HUES6 (cell line): ENCODE measurements around the gene CACNA1B.

Experiments
- H3K27ac ChIP-seq: 2 replicates; pipeline ENCODE4 v1.7.0; 2013; ENCODE audit warnings: low read depth, mild to moderate bottlenecking, low read length, inconsistent platforms
- H3K27me3 ChIP-seq: 2 replicates; pipeline ENCODE4 v1.6.1; 2013; ENCODE audit warnings: low read length; ENCODE audit not compliant: control insufficient read depth, insufficient read depth
- H3K36me3 ChIP-seq: 2 replicates; pipeline ENCODE4 v1.6.1; 2013; ENCODE audit warnings: low read length; ENCODE audit not compliant: control insufficient read depth, insufficient read depth
- H3K4me1 ChIP-seq: 2 replicates; pipeline ENCODE4 v1.6.1; 2013; ENCODE audit warnings: low read length; ENCODE audit not compliant: control insufficient read depth, insufficient read depth
- H3K4me3 ChIP-seq: 2 replicates; pipeline ENCODE4 v1.5.1; 2013; ENCODE audit warnings: low read depth, low read length
- H3K9ac ChIP-seq: one replicate; pipeline ENCODE4 v1.6.1; 2013; ENCODE audit warnings: mild to moderate bottlenecking, low read length
- H3K9me3 ChIP-seq: 2 replicates; pipeline ENCODE4 v1.6.1; 2013; ENCODE audit warnings: low read depth, low read length; ENCODE audit not compliant: control insufficient read depth, insufficient read depth

The CACNA1B gene

DNA sequence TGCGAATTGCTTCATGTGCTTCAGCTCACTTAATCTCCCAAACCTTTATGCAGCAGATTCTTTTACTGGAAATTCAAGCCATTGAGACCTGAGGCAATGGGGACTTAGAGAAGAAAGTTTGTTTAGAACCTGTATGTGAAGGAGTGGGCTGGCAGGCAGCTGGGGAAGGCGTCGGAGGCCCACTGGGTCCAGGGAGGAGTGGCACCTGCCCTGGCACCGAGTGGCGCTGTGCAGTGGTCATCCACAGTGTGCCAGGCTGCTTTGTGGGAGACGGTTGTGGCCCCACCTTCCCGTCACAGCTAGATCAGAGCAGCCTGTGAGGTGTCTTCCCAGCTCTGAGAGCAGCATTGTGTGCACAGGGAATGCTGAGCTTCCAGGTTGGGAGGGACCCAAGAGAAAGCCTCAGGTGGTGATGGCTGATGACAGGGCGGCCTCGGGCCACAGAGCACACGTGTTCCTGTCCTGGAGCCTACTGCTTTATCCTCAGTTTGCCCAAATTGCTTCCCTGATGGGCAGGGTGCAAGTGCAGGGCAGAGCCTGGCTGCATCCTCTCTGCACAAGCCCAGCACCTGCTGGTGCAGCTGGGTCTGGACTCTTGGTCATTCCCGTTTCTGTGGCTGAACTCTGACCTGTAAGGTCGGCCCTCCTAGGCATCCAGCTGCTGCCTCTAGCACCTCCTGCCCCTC, 175.2 kb downstream of the CACNA1B start:
- Histone ChIP-seq H3K9ac (no peak overlapping the region), H3K9me3 (no peaks in the 10 kb centered on the region), H3K36me3 (peaks cover 22% of the 10 kb centered on the region; the same call in 1 of the 2 replicates), H3K4me3 (no peak overlapping the region), H3K27ac (no peak overlapping the region), H3K4me1 (peaks cover 5% of the 10 kb centered on the region; the same call in 1 of the 2 replicates), H3K27me3 (no peaks in the 10 kb centered on the region)

DNA sequence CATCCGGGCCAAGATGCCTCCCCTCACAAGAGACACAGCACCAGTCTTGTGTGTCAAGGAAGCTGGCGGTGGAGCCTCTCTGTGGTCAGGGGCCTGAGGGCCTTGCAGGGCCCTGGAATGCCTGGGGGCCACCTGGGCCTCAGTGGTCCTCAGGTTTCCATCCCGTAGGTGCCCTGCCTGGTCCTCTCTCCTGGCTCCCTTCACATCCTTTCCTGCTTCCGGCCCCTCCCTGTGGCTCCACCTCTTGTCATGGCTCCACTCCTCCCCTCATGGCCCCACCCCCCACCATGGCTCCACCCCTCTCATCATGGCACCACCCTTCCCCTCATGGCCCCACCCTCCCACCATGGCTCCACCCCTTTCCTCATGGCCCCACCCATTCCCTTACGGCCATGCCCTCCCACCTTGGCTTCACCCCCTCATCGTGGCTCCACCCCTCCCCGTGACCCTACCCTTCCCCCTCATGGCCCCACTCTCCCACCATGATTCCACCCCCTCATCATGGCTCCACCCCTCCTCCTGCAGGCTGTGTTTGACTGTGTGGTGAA, 175.8 kb downstream of the CACNA1B start:
- peaks cover 28% of the 10 kb centered on the region; the same call in 1 of the 2 replicates for H3K36me3 ChIP-seq
- H3K27me3 ChIP-seq, result no peaks in the 10 kb centered on the region

DNA sequence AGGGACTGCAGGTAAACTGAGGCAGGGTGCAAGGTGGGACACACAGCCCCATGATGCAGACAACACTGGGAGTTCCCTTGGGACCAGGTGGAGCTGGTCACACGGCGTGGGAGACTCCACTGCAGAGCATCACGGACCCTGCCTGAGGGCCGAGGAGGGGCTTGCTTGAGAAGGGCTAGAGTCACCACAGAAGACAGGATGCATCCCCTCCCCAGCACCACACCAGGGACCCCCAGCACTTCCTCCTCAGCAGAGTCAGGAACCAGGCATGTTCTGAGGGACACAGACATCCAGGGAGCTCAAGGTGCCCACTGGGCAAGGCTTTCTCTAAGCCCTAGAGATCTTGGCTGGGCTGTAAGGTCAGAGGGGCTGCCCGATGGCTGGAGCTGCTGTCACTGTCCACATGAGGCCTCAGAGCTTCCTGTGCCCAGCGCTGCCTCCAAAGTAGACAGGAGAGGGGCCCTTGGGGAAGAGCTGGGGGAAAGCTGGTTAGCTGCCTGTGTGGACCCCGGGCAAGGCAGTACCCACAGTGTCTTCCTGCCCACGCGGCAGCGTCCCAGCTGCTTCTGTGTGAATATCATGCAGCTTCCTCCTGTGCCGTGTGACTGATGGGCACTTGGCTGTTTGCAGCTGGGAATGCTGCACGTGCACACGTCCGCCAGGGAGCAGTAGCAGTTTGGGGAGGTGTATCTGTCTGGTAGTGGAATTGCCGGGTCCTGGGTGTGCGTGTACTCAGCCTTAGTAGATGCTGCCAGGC, 176.6 kb downstream of the CACNA1B start:
- Histone ChIP-seq H3K4me3 (no peak overlapping the region), H3K36me3 (peaks cover 33% of the 10 kb centered on the region; the same call in 1 of the 2 replicates), H3K27ac (no peak overlapping the region), H3K4me1 (peaks cover 5% of the 10 kb centered on the region; the same call in 1 of the 2 replicates), H3K9me3 (no peaks in the 10 kb centered on the region), H3K27me3 (no peaks in the 10 kb centered on the region), H3K9ac (no peak overlapping the region)

More for the DNA sequence above, 175.8 kb downstream of the CACNA1B start:
- H3K9ac ChIP-seq, result no peak overlapping the region
- no peaks in the 10 kb centered on the region for H3K9me3 ChIP-seq
- no peak overlapping the region for H3K4me3 ChIP-seq
- no peak overlapping the region for H3K27ac ChIP-seq
- peaks cover 5% of the 10 kb centered on the region; the same call in 1 of the 2 replicates for H3K4me1 ChIP-seq

DNA sequence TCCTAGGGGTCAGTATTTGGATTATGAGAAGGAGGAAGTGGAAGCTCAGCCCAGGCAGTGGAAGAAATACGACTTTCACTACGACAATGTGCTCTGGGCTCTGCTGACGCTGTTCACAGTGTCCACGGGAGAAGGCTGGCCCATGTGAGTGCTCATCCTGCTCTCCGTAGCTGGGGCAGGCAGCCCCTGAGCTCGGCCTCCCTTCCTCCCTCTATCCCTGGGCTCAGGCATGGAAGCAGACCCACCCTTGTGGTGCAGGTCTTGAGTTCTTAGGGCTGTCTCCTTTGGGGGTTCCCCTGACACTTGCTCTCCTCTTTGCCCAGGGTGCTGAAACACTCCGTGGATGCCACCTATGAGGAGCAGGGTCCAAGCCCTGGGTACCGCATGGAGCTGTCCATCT, 180.1 kb downstream of the CACNA1B start:
- Histone ChIP-seq H3K27ac (no peak overlapping the region), H3K4me3 (no peak overlapping the region), H3K9ac (no peak overlapping the region), H3K27me3 (no peaks in the 10 kb centered on the region), H3K4me1 (peaks cover 6% of the 10 kb centered on the region; the same call in 1 of the 2 replicates), H3K9me3 (no peaks in the 10 kb centered on the region), H3K36me3 (peaks cover 45% of the 10 kb centered on the region; the same call in 1 of the 2 replicates)

DNA sequence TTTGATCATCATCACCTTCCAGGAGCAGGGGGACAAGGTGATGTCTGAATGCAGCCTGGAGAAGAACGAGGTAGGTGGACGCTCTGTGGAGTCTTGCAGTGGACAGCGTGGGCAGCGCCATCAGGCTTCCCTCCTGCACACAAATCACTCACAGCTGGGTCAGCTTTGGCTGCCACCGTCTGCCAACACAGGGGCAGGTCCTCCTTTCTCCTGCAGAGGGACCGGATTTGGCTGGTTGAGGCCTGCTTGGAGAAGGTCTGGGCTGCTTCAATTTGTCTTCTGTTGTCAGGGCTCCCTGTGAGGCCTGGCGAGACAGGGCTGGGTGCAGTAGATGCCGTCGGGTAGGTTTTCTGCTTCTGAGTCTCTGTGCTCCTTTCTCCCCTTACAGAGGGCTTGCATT, 180.6 kb downstream of the CACNA1B start:
- Histone ChIP-seq H3K36me3 (peaks cover 41% of the 10 kb centered on the region; the same call in 1 of the 2 replicates), H3K9me3 (no peaks in the 10 kb centered on the region), H3K9ac (no peak overlapping the region), H3K27ac (no peak overlapping the region), H3K4me3 (no peak overlapping the region), H3K27me3 (no peaks in the 10 kb centered on the region), H3K4me1 (peaks cover 6% of the 10 kb centered on the region; the same call in 1 of the 2 replicates)

DNA sequence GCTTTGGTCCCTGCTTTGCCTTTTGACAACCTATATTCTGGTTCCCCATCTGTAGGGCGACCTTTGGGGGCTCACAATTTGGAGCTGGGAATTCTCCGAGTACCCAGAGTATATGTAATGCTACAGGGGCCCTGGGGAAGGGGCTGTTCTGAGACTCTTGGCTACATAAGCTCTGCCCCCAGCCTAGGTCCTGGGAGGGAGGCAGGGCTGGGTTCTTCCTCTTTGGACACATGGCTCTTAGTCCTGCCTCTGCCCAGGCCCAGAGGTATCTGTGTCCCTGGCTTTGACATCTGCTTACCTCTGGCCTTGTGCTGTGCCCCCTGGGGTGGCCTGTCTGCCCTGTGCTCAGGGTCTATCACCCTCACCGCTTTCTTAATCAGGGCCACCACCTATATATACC, 181.6 kb downstream of the CACNA1B start:
- Histone ChIP-seq H3K9ac (no peak overlapping the region), H3K4me1 (peaks cover 6% of the 10 kb centered on the region; the same call in 1 of the 2 replicates), H3K4me3 (no peak overlapping the region), H3K36me3 (peaks cover 36% of the 10 kb centered on the region; the same call in 1 of the 2 replicates), H3K27me3 (no peaks in the 10 kb centered on the region), H3K9me3 (no peaks in the 10 kb centered on the region), H3K27ac (no peak overlapping the region)

DNA sequence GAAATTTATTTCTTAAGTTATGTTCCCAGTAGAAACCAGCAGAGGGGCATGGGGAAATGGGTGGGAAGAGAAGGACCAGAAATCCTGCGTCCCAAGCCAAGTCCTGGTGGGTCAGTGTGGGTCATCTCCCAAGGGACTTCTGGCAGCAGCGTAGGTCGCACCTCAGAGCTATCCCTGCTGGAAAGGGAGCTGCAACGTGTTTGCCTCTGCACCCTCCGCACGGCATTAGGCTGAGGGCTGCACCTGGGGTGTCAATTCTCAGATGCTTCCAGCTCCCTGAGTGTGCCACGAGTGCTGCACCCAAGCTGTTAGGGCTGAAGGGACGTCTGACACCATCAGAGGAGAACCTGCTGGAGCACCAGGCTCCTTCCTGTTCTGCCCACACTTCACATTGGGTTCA, 182.8 kb downstream of the CACNA1B start:
- Histone ChIP-seq H3K9me3 (no peaks in the 10 kb centered on the region), H3K36me3 (peaks cover 34% of the 10 kb centered on the region; the same call in 1 of the 2 replicates), H3K4me3 (no peak overlapping the region), H3K27ac (no peak overlapping the region), H3K27me3 (no peaks in the 10 kb centered on the region), H3K9ac (no peak overlapping the region), H3K4me1 (peaks cover 6% of the 10 kb centered on the region; the same call in 1 of the 2 replicates)

DNA sequence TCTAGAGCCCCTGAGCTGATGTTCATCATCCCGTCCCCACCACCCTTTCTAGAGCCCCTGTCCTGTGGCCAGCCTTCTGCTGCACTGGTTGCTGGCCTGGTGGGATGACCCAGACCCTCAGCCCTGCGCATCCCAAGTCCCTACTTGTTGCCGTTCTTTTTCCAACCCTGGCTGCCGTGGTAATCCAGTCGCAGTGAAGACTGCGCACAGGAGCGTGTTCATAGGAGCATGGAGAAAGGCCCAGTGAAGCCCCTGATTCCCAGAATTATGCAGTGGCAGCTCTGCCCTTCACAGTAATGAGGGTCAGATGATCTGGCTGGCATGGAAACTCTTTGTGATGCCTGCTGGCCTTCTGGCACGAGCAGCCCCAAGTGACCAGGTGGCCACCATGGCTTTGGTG, 183.3 kb downstream of the CACNA1B start:
- H3K27me3 ChIP-seq, result no peaks in the 10 kb centered on the region
- no peak overlapping the region for H3K4me3 ChIP-seq
- H3K9me3 ChIP-seq, result no peaks in the 10 kb centered on the region
- H3K9ac ChIP-seq, result no peak overlapping the region
- H3K27ac ChIP-seq, result no peak overlapping the region
- peaks cover 34% of the 10 kb centered on the region; the same call in 1 of the 2 replicates for H3K36me3 ChIP-seq
- peaks cover 6% of the 10 kb centered on the region; the same call in 1 of the 2 replicates for H3K4me1 ChIP-seq

DNA sequence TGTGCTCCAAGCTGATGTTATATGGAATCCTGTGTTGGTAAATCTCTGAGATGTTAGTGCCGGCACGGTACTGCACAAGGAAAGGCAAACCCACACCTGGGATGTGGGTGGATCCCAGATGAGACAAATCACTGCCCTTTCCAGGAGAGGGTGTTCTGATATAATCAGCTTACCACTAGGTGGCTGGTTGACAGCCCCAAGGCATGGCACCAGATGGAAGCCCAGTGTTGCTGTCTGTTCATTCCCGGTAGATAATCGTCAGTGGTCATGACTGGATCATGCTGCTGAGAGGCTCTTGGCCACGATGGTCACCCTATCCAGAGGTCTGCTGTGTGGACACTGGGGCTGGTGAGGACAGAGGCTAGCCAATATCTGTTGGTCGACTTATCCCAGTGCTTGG, 184.0 kb downstream of the CACNA1B start:
- Histone ChIP-seq H3K27ac (no peak overlapping the region), H3K4me3 (no peak overlapping the region), H3K36me3 (peaks cover 34% of the 10 kb centered on the region; the same call in 1 of the 2 replicates), H3K9me3 (no peaks in the 10 kb centered on the region), H3K27me3 (no peaks in the 10 kb centered on the region), H3K9ac (no peak overlapping the region), H3K4me1 (peaks cover 6% of the 10 kb centered on the region; the same call in 1 of the 2 replicates)

DNA sequence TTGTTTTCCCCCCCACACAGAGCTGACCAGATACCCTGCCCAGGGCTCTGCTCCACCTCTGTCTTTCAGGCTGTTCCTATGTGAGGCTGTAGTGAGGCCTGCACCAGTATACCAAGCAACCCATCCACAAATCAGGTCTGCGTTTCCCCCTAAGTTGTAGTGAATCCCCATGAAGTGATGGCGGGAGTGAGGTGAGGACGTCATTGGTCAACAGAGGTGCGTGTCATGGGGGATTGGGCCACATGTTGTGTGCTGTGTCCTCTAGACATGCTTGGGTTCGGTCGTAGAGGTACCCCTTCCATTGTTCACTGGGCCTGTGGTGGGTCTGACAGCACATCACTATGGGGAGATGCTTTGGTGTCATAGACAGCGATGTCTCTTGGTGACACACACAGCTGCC, 184.6 kb downstream of the CACNA1B start:
- no peaks in the 10 kb centered on the region for H3K9me3 ChIP-seq

More for the DNA sequence above, 184.6 kb downstream of the CACNA1B start:
- Histone ChIP-seq H3K9ac (no peak overlapping the region), H3K4me1 (peaks cover 6% of the 10 kb centered on the region; the same call in 1 of the 2 replicates), H3K27ac (no peak overlapping the region), H3K36me3 (peaks cover 34% of the 10 kb centered on the region; the same call in 1 of the 2 replicates), H3K27me3 (no peaks in the 10 kb centered on the region), H3K4me3 (no peak overlapping the region)
